Liver (tissue), 9 donors: ENCODE measurements around the gene ALDH7A1. TPM values are rescaled to one million over a fixed set of nuclear protein-coding genes. Genes with fewer than 3 reads are reported as not detected.
"Not testable (repeated sequence)": the region's sequence is repeated elsewhere in the genome, so short reads cannot be mapped to it uniquely, and the experiment has no call there.

Source experiments
- DNase-seq: peaks from one replicate; pipeline ENCODE4 v3.0.0-alpha.2; 2017; ENCODE audit warnings: low spot score
- H3K27ac ChIP-seq, 2 donors: one replicate each; pipeline ENCODE4 v1.7.0; 2013; ENCODE audit warnings: inconsistent platforms in 2 of 2, low read length in 2 of 2, control low read depth in 1 of 2, low read depth in 1 of 2, mild to moderate bottlenecking in 1 of 2
- H3K27me3 ChIP-seq, 4 donors: one replicate each; pipeline versions ENCODE4 v1.6.1 to v1.7.0; 2013; ENCODE audit warnings: low read length in 3 of 4, inconsistent platforms in 1 of 4, mild to moderate bottlenecking in 1 of 4, moderate library complexity in 1 of 4; ENCODE audit not compliant: control insufficient read depth in 4 of 4, insufficient read depth in 4 of 4
- H3K36me3 ChIP-seq, 4 donors: one replicate each; pipeline versions ENCODE4 v1.6.1 to v1.7.0; 2013; ENCODE audit warnings: low read length in 3 of 4, mild to moderate bottlenecking in 3 of 4, low read depth in 1 of 4, moderate library complexity in 1 of 4; ENCODE audit not compliant: control insufficient read depth in 4 of 4, insufficient read depth in 3 of 4
- H3K4me1 ChIP-seq, 4 donors: one replicate each; pipeline versions ENCODE4 v1.6.1 to v1.7.0; 2013; ENCODE audit warnings: low read length in 3 of 4, mild to moderate bottlenecking in 3 of 4, moderate library complexity in 1 of 4; ENCODE audit not compliant: control insufficient read depth in 4 of 4, insufficient read depth in 4 of 4
- H3K4me3 ChIP-seq, 3 donors: one replicate each; pipeline versions ENCODE4 v1.6.1 to v1.7.0; 2013; ENCODE audit warnings: low read length in 3 of 3, control low read depth in 1 of 3, low read depth in 1 of 3, mild to moderate bottlenecking in 1 of 3
- H3K9ac ChIP-seq, 2 donors: one replicate each; pipeline ENCODE4 v1.7.0; 2013; ENCODE audit warnings: low read length in 2 of 2, mild to moderate bottlenecking in 2 of 2, moderate library complexity in 2 of 2, control low read depth in 1 of 2, low read depth in 1 of 2
- H3K9me3 ChIP-seq, 4 donors: one replicate each; pipeline versions ENCODE4 v1.6.1 to v1.7.0; 2013; ENCODE audit warnings: low read length in 3 of 4; ENCODE audit not compliant: control insufficient read depth in 4 of 4
- CTCF ChIP-seq: fragments of 150-350 bp; IDR thresholded peaks from 2 replicates; pipeline ENCODE4 v1.5.1; 2017; ENCODE audit warnings: improper control_type of control experiment, low read depth, low read length; ENCODE audit not compliant: missing input control
- EGR1 ChIP-seq, 2 donors: IDR thresholded peaks; 2 replicates each; pipeline ENCODE4 v1.6.1; 2016 to 2018; ENCODE audit warnings: antibody characterized with exemption in 2 of 2, low read depth in 2 of 2
- FOXA1 ChIP-seq: IDR thresholded peaks from 2 replicates; pipeline ENCODE4 v1.6.1; 2016; ENCODE audit warnings: antibody characterized with exemption
- FOXA2 ChIP-seq: IDR thresholded peaks from 2 replicates; pipeline ENCODE4 v1.6.1; 2016; ENCODE audit warnings: antibody characterized with exemption
- GABPA ChIP-seq, 2 donors: IDR thresholded peaks in 1 of 2; conservative IDR thresholded peaks in 1 of 2; 2 replicates each; pipeline ENCODE4 v1.6.1; 2016; ENCODE audit warnings: antibody characterized with exemption in 2 of 2, mild to moderate bottlenecking in 1 of 2, moderate library complexity in 1 of 2
- HNF4A ChIP-seq, 2 donors: conservative IDR thresholded peaks; 2 replicates each; pipeline ENCODE4 v1.6.1; 2016; ENCODE audit warnings: antibody characterized with exemption in 2 of 2, mild to moderate bottlenecking in 2 of 2
- HNF4G ChIP-seq: IDR thresholded peaks from 2 replicates; pipeline ENCODE4 v1.6.1; 2016; ENCODE audit warnings: antibody characterized with exemption
- JUND ChIP-seq, 2 donors: IDR thresholded peaks; 2 replicates each; pipeline ENCODE4 v1.6.1; 2016; ENCODE audit warnings: antibody characterized with exemption in 2 of 2
- NR2F2 ChIP-seq: IDR thresholded peaks from 2 replicates; pipeline ENCODE4 v1.6.1; 2016; ENCODE audit warnings: antibody characterized with exemption
- RAD21 ChIP-seq, 2 donors: IDR thresholded peaks; 2 replicates each; pipeline ENCODE4 v1.6.1; 2016; ENCODE audit warnings: antibody characterized with exemption in 2 of 2, mild to moderate bottlenecking in 2 of 2
- RXRA ChIP-seq, 2 donors: IDR thresholded peaks; 2 replicates each; pipeline ENCODE4 v1.6.1; 2017 to 2018; ENCODE audit warnings: antibody characterized with exemption in 2 of 2, mild to moderate bottlenecking in 1 of 2
- SP1 ChIP-seq: IDR thresholded peaks from 2 replicates; pipeline ENCODE4 v1.6.1; 2018; ENCODE audit warnings: antibody characterized with exemption, mild to moderate bottlenecking
- TAF1 ChIP-seq: conservative IDR thresholded peaks from 2 replicates; pipeline ENCODE4 v1.6.1; 2016; ENCODE audit warnings: antibody characterized with exemption, mild to moderate bottlenecking
- YY1 ChIP-seq: IDR thresholded peaks from 2 replicates; pipeline ENCODE4 v1.6.1; 2016; ENCODE audit warnings: antibody characterized with exemption, mild to moderate bottlenecking
- ZBTB33 ChIP-seq: IDR thresholded peaks from 2 replicates; pipeline ENCODE4 v1.6.1; 2016; ENCODE audit warnings: antibody characterized with exemption
- WGBS: extraction: QIAGEN DNeasy Blood & Tissue Kit; methylation state at CpG from one replicate; pipeline ENCODE4 v1.1.7; 2013; 5-methylcytosine and 5-hydroxymethylcytosine counted together
- polyA plus RNA-seq, 2 donors: library from polyadenylated mRNA; stranded (reverse) in 1 of 2; unstranded in 1 of 2; fragments of 200-250 nt in 1 of 2; fragments of >200 nt in 1 of 2; fragmentation: Nextera tagmentation in 1 of 2; extraction: Ambion mirVana in 1 of 2; gene quantifications; one replicate each; pipeline versions ENCODE4 v1.2.1 to v1.2.3, GENCODE V29; 2013 to 2015
- total RNA-seq, 2 donors: library from RNA; depleted of rRNA; stranded (reverse); fragments of >200 nt; gene quantifications; one replicate each; pipeline ENCODE4 v1.2.3, GENCODE V29; 2014
- TF ChIP-seq, protein P1 (sequence below): IDR thresholded peaks from 2 replicates; pipeline ENCODE4 v1.6.1; 2016; ENCODE audit warnings: antibody characterized with exemption
- TF ChIP-seq, protein P2 (sequence below): IDR thresholded peaks from 2 replicates; pipeline ENCODE4 v1.6.1; 2016; ENCODE audit warnings: antibody characterized with exemption, mild to moderate bottlenecking
- TF ChIP-seq, protein P3 (sequence below): IDR thresholded peaks from 2 replicates; pipeline ENCODE4 v1.6.1; 2016; ENCODE audit warnings: antibody characterized with exemption
- donor health status: healthy.
- donor health status: healthy.
- donor health status: healthy.
- donor health status: healthy.
- donor health status: healthy.

ALDH7A1 gene
- total and polyA plus RNA-seq, 4 donors, result 47.7 to 86.9 (median 58.4) TPM

DNA sequence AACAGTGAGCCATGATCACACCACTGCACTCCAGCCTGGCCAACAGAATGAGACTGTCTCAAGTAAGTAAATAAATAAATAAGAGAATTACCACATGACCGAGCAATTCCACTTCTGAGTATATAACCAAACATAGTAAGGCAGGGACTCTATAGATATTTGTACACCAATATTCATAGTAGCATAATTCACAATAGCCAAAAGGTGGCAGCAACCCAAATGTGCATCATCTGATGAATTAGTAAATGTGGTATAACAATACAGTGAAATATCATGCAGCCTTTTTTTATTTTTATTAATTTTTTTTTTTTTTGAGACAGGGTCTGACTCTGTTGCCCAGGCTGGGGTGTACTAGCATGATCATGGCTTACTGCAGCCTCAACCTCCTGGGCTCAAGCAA is 33.1 kb downstream of the ALDH7A1 start:
- 83% methylated on average over 1 of the region's 1 CpG for WGBS
- no peak for DNase-seq
- H3K27me3 ChIP-seq, result no peaks in the 10 kb centered on the region
- H3K9ac ChIP-seq, result no peak overlapping the region
- no peak overlapping the region for H3K4me3 ChIP-seq
- no peak overlapping the region for H3K27ac ChIP-seq
- H3K9me3 ChIP-seq, result no peaks in the 10 kb centered on the region
- TF ChIP-seq RXRA (IDR thresholded peaks at IDR 0.05) (no peak), EGR1 (IDR thresholded peaks at IDR 0.05; ENCODE audit: low read depth in 2 of 2) (no peak), SP1 (no peak)
- H3K36me3 ChIP-seq, result peaks cover 3 to 32% (median 21%) of the 10 kb centered on the region in 4 donors
- peaks cover 0 to 8% (median 4%) of the 10 kb centered on the region in 4 donors for H3K4me1 ChIP-seq

DNA sequence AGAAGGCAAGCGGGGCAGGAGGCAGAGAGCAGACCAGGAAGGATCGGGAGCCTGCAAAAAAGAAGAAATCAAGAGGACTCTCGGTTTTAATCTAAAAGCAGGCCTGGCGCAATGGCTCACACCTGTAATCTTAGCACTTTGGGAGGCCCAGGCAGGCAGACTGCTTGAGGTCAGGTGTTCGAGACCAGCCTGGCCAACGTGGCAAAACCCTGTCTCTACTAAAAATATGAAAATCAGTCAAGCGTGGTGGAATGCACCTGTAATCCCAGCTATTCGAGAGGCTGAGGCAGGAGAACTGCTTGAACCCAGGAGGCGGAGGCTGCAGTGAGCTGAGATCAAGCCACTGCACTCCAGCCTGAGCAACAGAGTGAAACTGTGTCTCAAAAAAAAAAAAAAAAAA is 39.9 kb downstream of the ALDH7A1 start:
- H3K4me1 ChIP-seq, H3K4me3 ChIP-seq, H3K27me3 ChIP-seq, H3K27ac ChIP-seq, H3K9ac ChIP-seq, DNase-seq, H3K9me3 ChIP-seq: not testable (repeated sequence)
- peaks cover 6 to 65% (median 52%) of the 10 kb centered on the region in 4 donors for H3K36me3 ChIP-seq
- WGBS, result 95% methylated on average over 9 of the region's 9 CpGs

GRCh38 chr5:126552614-126553013 is 42.4 kb downstream of the ALDH7A1 start:
- TF ChIP-seq EGR1 (IDR thresholded peaks at IDR 0.05; ENCODE audit: low read depth in 2 of 2) (no peak), SP1 (no peak), TAF1 (no peak), YY1 (no peak), FOXA2 (no peak), CTCF (no peak), RXRA (IDR thresholded peaks at IDR 0.05) (no peak), HNF4G (no peak), JUND (IDR thresholded peaks at IDR 0.05) (no peak), NR2F2 (no peak), HNF4A (conservative IDR thresholded peaks at IDR 0.05) (no peak), ZBTB33 (no peak), FOXA1 (no peak), RAD21 (IDR thresholded peaks at IDR 0.05) (no peak), GABPA (IDR thresholded peaks at IDR 0.05 in 1 of 2, conservative IDR thresholded peaks at IDR 0.05 in 1 of 2) (no peak)
- TF ChIP-seq, protein P1, sequence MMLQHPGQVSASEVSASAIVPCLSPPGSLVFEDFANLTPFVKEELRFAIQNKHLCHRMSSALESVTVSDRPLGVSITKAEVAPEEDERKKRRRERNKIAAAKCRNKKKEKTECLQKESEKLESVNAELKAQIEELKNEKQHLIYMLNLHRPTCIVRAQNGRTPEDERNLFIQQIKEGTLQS, result no peak
- TF ChIP-seq, protein P2, sequence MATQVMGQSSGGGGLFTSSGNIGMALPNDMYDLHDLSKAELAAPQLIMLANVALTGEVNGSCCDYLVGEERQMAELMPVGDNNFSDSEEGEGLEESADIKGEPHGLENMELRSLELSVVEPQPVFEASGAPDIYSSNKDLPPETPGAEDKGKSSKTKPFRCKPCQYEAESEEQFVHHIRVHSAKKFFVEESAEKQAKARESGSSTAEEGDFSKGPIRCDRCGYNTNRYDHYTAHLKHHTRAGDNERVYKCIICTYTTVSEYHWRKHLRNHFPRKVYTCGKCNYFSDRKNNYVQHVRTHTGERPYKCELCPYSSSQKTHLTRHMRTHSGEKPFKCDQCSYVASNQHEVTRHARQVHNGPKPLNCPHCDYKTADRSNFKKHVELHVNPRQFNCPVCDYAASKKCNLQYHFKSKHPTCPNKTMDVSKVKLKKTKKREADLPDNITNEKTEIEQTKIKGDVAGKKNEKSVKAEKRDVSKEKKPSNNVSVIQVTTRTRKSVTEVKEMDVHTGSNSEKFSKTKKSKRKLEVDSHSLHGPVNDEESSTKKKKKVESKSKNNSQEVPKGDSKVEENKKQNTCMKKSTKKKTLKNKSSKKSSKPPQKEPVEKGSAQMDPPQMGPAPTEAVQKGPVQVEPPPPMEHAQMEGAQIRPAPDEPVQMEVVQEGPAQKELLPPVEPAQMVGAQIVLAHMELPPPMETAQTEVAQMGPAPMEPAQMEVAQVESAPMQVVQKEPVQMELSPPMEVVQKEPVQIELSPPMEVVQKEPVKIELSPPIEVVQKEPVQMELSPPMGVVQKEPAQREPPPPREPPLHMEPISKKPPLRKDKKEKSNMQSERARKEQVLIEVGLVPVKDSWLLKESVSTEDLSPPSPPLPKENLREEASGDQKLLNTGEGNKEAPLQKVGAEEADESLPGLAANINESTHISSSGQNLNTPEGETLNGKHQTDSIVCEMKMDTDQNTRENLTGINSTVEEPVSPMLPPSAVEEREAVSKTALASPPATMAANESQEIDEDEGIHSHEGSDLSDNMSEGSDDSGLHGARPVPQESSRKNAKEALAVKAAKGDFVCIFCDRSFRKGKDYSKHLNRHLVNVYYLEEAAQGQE, result no peak
- TF ChIP-seq, protein P3, sequence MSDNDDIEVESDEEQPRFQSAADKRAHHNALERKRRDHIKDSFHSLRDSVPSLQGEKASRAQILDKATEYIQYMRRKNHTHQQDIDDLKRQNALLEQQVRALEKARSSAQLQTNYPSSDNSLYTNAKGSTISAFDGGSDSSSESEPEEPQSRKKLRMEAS, result no peak
- WGBS, result 93% methylated on average over 2 of the region's 2 CpGs
- peaks cover 5 to 69% (median 47%) of the 10 kb centered on the region in 4 donors for H3K36me3 ChIP-seq

More at GRCh38 chr5:126552614-126553013, 42.4 kb downstream of the ALDH7A1 start:
- H3K4me3 ChIP-seq, result no peak overlapping the region
- DNase-seq, result no peak
- H3K27ac ChIP-seq, result no peak overlapping the region
- H3K9me3 ChIP-seq, result no peaks in the 10 kb centered on the region
- H3K4me1 ChIP-seq, result no peaks in the 10 kb centered on the region
- no peak overlapping the region for H3K9ac ChIP-seq
- no peaks in the 10 kb centered on the region for H3K27me3 ChIP-seq
